OCI-LY7 (cell line): Measurements from ENCODE around the gene WDR46.

Experiments used
- CTCF ChIP-seq: fragments of 200-600 bp; sonication (generic); conservative IDR thresholded peaks from 2 replicates; pipeline ENCODE4 v1.5.1; 2014; ENCODE audit warnings: mild to moderate bottlenecking, antibody characterized with exemption, low read length, moderate library complexity, mixed read lengths
- EZH2phosphoT487 ChIP-seq: fragments of 200-600 bp; sonication (generic); IDR thresholded peaks from 2 replicates; pipeline ENCODE4 v1.6.1; 2018; ENCODE audit warnings: low read depth, borderline replicate concordance, mild to moderate bottlenecking, mixed run types, antibody characterized with exemption, low read length, moderate library complexity, mixed read lengths

GRCh38 chr6:33297956-33298772, 9.1 kb upstream of the WDR46 start:
- TF ChIP-seq CTCF (peak; percentile 67), EZH2phosphoT487 (no peak)
